Measurements from ENCODE around the gene JAKMIP2. TPM values are rescaled to one million over a fixed set of nuclear protein-coding genes. Genes with fewer than 3 reads are reported as not detected.
A peak's percentile ranks its signal among the peaks of the same experiment; 100 is the strongest.

Gene JAKMIP2
- total and polyA plus RNA-seq, 8 donors: 0.73 to 11.7 (median 8.1) TPM

- no peaks in the 10 kb centered on the region for H3K9me3 ChIP-seq
- intact Hi-C loops (cut with DNase I): no loop called here
- no peak overlapping the region for H3K27ac ChIP-seq
- TF ChIP-seq CTCF (IDR thresholded peaks at IDR 0.05): no peak
- no peaks in the 10 kb centered on the region for H3K4me1 ChIP-seq
- DNase-seq: no peak
- H3K27me3 ChIP-seq: no peaks in the 10 kb centered on the region
- no peak overlapping the region for H3K4me3 ChIP-seq
- ATAC-seq: no peak
- no peaks in the 10 kb centered on the region for H3K36me3 ChIP-seq
Measured at GRCh38 chr5:147740864-147741263, 41.7 kb downstream of the JAKMIP2 start.

GRCh38 chr5:147737921-147738320 is 44.6 kb downstream of the JAKMIP2 start:
- TF ChIP-seq CTCF (IDR thresholded peaks at IDR 0.05): no peak
- DNase-seq (no peak), ATAC-seq (peak; percentile 67)
- intact Hi-C loops (cut with DNase I): no loop called here
- Histone ChIP-seq H3K27me3 (no peaks in the 10 kb centered on the region), H3K36me3 (no peaks in the 10 kb centered on the region), H3K27ac (no peak overlapping the region), H3K9me3 (no peaks in the 10 kb centered on the region), H3K4me1 (no peaks in the 10 kb centered on the region), H3K4me3 (no peak overlapping the region)

GRCh38 chr5:147735621-147736125 is 46.9 kb downstream of the JAKMIP2 start:
- TF ChIP-seq CTCF (IDR thresholded peaks at IDR 0.05): no peak
- Histone ChIP-seq H3K4me1 (no peaks in the 10 kb centered on the region), H3K36me3 (no peaks in the 10 kb centered on the region), H3K27me3 (no peaks in the 10 kb centered on the region), H3K27ac (peak overlapping the region in 1 of 2 donors; percentile 37), H3K9me3 (no peaks in the 10 kb centered on the region), H3K4me3 (no peak overlapping the region)
- DNase-seq (no peak), ATAC-seq (peak; percentile 80)
- intact Hi-C loops (cut with DNase I): no loop called here

GRCh38 chr5:147734894-147735293 is 47.6 kb downstream of the JAKMIP2 start:
- Histone ChIP-seq H3K9me3 (no peaks in the 10 kb centered on the region), H3K36me3 (no peaks in the 10 kb centered on the region), H3K27me3 (no peaks in the 10 kb centered on the region), H3K27ac (no peak overlapping the region), H3K4me1 (no peaks in the 10 kb centered on the region), H3K4me3 (no peak overlapping the region)
- no peak for TF ChIP-seq CTCF (IDR thresholded peaks at IDR 0.05)
- DNase-seq: no peak
- intact Hi-C loops (cut with DNase I): no loop called here
- peak; percentile 62 for ATAC-seq

- no peak for ATAC-seq
- Histone ChIP-seq H3K9me3 (no peaks in the 10 kb centered on the region), H3K27ac (no peak overlapping the region), H3K27me3 (no peaks in the 10 kb centered on the region), H3K4me1 (no peaks in the 10 kb centered on the region), H3K4me3 (no peak overlapping the region), H3K36me3 (no peaks in the 10 kb centered on the region)
- TF ChIP-seq CTCF (IDR thresholded peaks at IDR 0.05): no peak
- intact Hi-C loops (cut with DNase I): no loop called here
- no peak for DNase-seq
Measured at GRCh38 chr5:147733075-147733474, 49.5 kb downstream of the JAKMIP2 start.

All from left lung (tissue), 10 donors.